Neural cell (in vitro differentiated cells): Measurements from ENCODE around the gene SHMT1. TPM values are rescaled to one million over a fixed set of nuclear protein-coding genes. Genes with fewer than 3 reads are reported as not detected.
A peak's percentile ranks its signal among the peaks of the same experiment; 100 is the strongest.

ENCODE experiments used
- H2AFZ ChIP-seq: fragments of 200-600, 300-800 bp; sonication (generic), shearing (Covaris generic); 2 replicates; pipeline ENCODE4 v1.6.0; 2014; ENCODE audit warnings: low read depth, mild to moderate bottlenecking, antibody characterized with exemption, low read length, moderate library complexity
- H3F3A ChIP-seq: fragments of 200-600 bp; shearing (Covaris generic); 2 replicates; pipeline ENCODE4 v1.6.1; 2016; ENCODE audit warnings: mild to moderate bottlenecking, moderate library complexity, mixed read lengths, antibody characterized with exemption, low read length; ENCODE audit not compliant: insufficient read depth, poor library complexity, severe bottlenecking
- H3K27ac ChIP-seq: fragments of 200-600, 300-800 bp; sonication (generic), shearing (Covaris generic); 2 replicates; pipeline ENCODE4 v1.5.1; 2014; ENCODE audit warnings: mild to moderate bottlenecking, low read length, moderate library complexity
- H3K27me3 ChIP-seq: fragments of 300-800, 200-600 bp; sonication (generic), shearing (Covaris generic); 2 replicates; pipeline ENCODE4 v1.6.0; 2014; ENCODE audit warnings: mild to moderate bottlenecking, low read depth, low read length, moderate library complexity; ENCODE audit not compliant: insufficient read depth
- H3K36me3 ChIP-seq: fragments of 300-800, 200-600 bp; sonication (generic), shearing (Covaris generic); 2 replicates; pipeline ENCODE4 v1.5.1; 2014; ENCODE audit warnings: mild to moderate bottlenecking, antibody characterized with exemption, low read length, moderate library complexity; ENCODE audit not compliant: insufficient read depth
- H3K4me2 ChIP-seq: fragments of 300-800, 200-600 bp; sonication (generic), shearing (Covaris generic); 2 replicates; pipeline ENCODE4 v1.6.0; 2014; ENCODE audit warnings: mild to moderate bottlenecking, low read length
- H3K4me3 ChIP-seq: fragments of 300-800, 200-600 bp; sonication (generic), shearing (Covaris generic); 2 replicates; pipeline ENCODE4 v1.5.1; 2014; ENCODE audit warnings: mild to moderate bottlenecking, low read length, moderate library complexity
- H3K79me2 ChIP-seq: fragments of 200-600 bp; shearing (Covaris generic); replicated peaks from 2 replicates; pipeline ENCODE4 v1.6.0; 2014; ENCODE audit warnings: mild to moderate bottlenecking, low read length, moderate library complexity; ENCODE audit not compliant: insufficient read depth
- H3K9ac ChIP-seq: fragments of 300-800, 200-600 bp; sonication (generic), shearing (Covaris generic); 2 replicates; pipeline ENCODE4 v1.6.1; 2016; ENCODE audit warnings: mild to moderate bottlenecking, low read length, mixed read lengths
- H3K9me2 ChIP-seq: fragments of 200-600 bp; shearing (Covaris generic); 2 replicates; pipeline ENCODE4 v1.6.1; 2016; ENCODE audit warnings: mild to moderate bottlenecking, low read length, mixed read lengths; ENCODE audit not compliant: insufficient read depth
- H3K9me3 ChIP-seq: fragments of 200-600, 300-800 bp; sonication (generic), shearing (Covaris generic); 2 replicates; pipeline ENCODE4 v1.6.1; 2016; ENCODE audit warnings: mild to moderate bottlenecking, mixed run types, low read length, moderate library complexity, mixed read lengths
- H4K20me1 ChIP-seq: fragments of 200-600 bp; shearing (Covaris generic); 2 replicates; pipeline ENCODE4 v1.6.1; 2016; ENCODE audit warnings: mild to moderate bottlenecking, mixed run types; ENCODE audit not compliant: insufficient read depth
- CTCF ChIP-seq: fragments of 450-650 bp; IDR thresholded peaks from 2 replicates; pipeline ENCODE4 v1.5.1; 2014; ENCODE audit warnings: antibody characterized with exemption, mild to moderate bottlenecking, moderate library complexity; ENCODE audit not compliant: poor library complexity, severe bottlenecking
- EP300 ChIP-seq: fragments of 450-650 bp; conservative IDR thresholded peaks from 2 replicates; pipeline ENCODE4 v1.6.1; 2014; ENCODE audit warnings: antibody characterized with exemption, mild to moderate bottlenecking, moderate library complexity; ENCODE audit not compliant: poor library complexity, severe bottlenecking
- EZH2 ChIP-seq: fragments of 200-600, 300-800 bp; shearing (Covaris generic), sonication (generic); IDR thresholded peaks from 2 replicates; pipeline ENCODE4 v1.6.1; 2014; ENCODE audit warnings: antibody characterized with exemption, low read length, borderline replicate concordance, mild to moderate bottlenecking; ENCODE audit not compliant: insufficient read depth, poor library complexity, severe bottlenecking
- MXI1 ChIP-seq: fragments of 450-650 bp; conservative IDR thresholded peaks from 2 replicates; pipeline ENCODE4 v1.6.1; 2014; ENCODE audit warnings: antibody characterized with exemption, mild to moderate bottlenecking; ENCODE audit not compliant: poor library complexity, severe bottlenecking
- POLR2AphosphoS5 ChIP-seq: IDR thresholded peaks from 2 replicates; pipeline ENCODE4 v1.6.1; 2012
- RAD21 ChIP-seq: fragments of 450-650 bp; conservative IDR thresholded peaks from 2 replicates; pipeline ENCODE4 v1.6.1; 2014; ENCODE audit warnings: antibody characterized with exemption, mild to moderate bottlenecking, moderate library complexity
- REST ChIP-seq: IDR thresholded peaks from 2 replicates; pipeline ENCODE4 v1.6.1; 2012; ENCODE audit warnings: borderline replicate concordance
- SMC3 ChIP-seq: fragments of 450-650 bp; conservative IDR thresholded peaks from 2 replicates; pipeline ENCODE4 v1.6.1; 2014; ENCODE audit warnings: antibody characterized with exemption, mild to moderate bottlenecking, moderate library complexity; ENCODE audit not compliant: poor library complexity
- TAF1 ChIP-seq: IDR thresholded peaks from 2 replicates; pipeline ENCODE4 v1.6.1; 2012; ENCODE audit warnings: low read depth
- polyA plus RNA-seq: library from polyadenylated mRNA; depleted of rRNA; stranded (reverse); fragments of >200 nt; gene quantifications from 2 replicates; pipeline ENCODE4 v1.2.3, GENCODE V29; 2014

SHMT1 gene
- polyA plus RNA-seq, 1 donor from 2014 or later, result 4.5 TPM

GRCh38 chr17:18362698-18363100, 651 bp downstream of the SHMT1 start:
- H3K27ac ChIP-seq, result no peak overlapping the region
- H3K9me2 ChIP-seq, result no peaks in the 10 kb centered on the region
- H4K20me1 ChIP-seq, result no peaks in the 10 kb centered on the region
- no peaks in the 10 kb centered on the region for H3K36me3 ChIP-seq
- peak overlapping the region; percentile 65 for H3K4me2 ChIP-seq
- H3K9me3 ChIP-seq, result no peaks in the 10 kb centered on the region
- no peaks in the 10 kb centered on the region for H3F3A ChIP-seq
- H3K9ac ChIP-seq, result peak overlapping the region; percentile 62
- H2AFZ ChIP-seq, result peak overlapping the region; percentile 85
- TF ChIP-seq TAF1, result no peak
- H3K79me2 ChIP-seq, result no peaks in the 10 kb centered on the region
- H3K27me3 ChIP-seq, result no peaks in the 10 kb centered on the region
- H3K4me3 ChIP-seq, result peak overlapping the region; percentile 96

GRCh38 chr17:18361837-18362697, 1.3 kb downstream of the SHMT1 start:
- no peaks in the 10 kb centered on the region for H3K36me3 ChIP-seq
- no peaks in the 10 kb centered on the region for H3K9me2 ChIP-seq
- no peaks in the 10 kb centered on the region for H3F3A ChIP-seq
- no peak overlapping the region for H3K9ac ChIP-seq
- peak overlapping the region; percentile 96 for H3K4me3 ChIP-seq
- H3K4me2 ChIP-seq, result no peak overlapping the region
- no peaks in the 10 kb centered on the region for H3K27me3 ChIP-seq
- H3K27ac ChIP-seq, result no peak overlapping the region
- no peaks in the 10 kb centered on the region for H3K79me2 ChIP-seq
- H2AFZ ChIP-seq, result no peak overlapping the region
- H3K9me3 ChIP-seq, result no peaks in the 10 kb centered on the region
- TF ChIP-seq SMC3, result no peak
- no peaks in the 10 kb centered on the region for H4K20me1 ChIP-seq

GRCh38 chr17:18360518-18360917, 2.8 kb downstream of the SHMT1 start:
- Histone ChIP-seq H2AFZ (no peak overlapping the region), H3K9ac (no peak overlapping the region), H3K27me3 (no peaks in the 10 kb centered on the region), H3K79me2 (no peaks in the 10 kb centered on the region), H3K9me3 (no peaks in the 10 kb centered on the region), H3K27ac (no peak overlapping the region), H3K4me3 (no peak overlapping the region), H3K9me2 (no peaks in the 10 kb centered on the region), H3K36me3 (no peaks in the 10 kb centered on the region), H3K4me2 (no peak overlapping the region), H3F3A (no peaks in the 10 kb centered on the region), H4K20me1 (no peaks in the 10 kb centered on the region)
- TF ChIP-seq TAF1 (no peak), EP300 (no peak), MXI1 (no peak), SMC3 (no peak), EZH2 (no peak), RAD21 (no peak), CTCF (no peak), POLR2AphosphoS5 (no peak), REST (no peak)
